HepG2 (cell line): ENCODE measurements around the gene USP1.

Experiments used
- CEBPB ChIP-seq: IDR thresholded peaks from 2 replicates; pipeline ENCODE4 v1.6.1; 2011; ENCODE audit warnings: low read depth, low read length, improper control_type of control experiment, borderline replicate concordance
- EZH2 ChIP-seq: conservative IDR thresholded peaks from 2 replicates; pipeline ENCODE4 v1.6.1; 2012; ENCODE audit warnings: mild to moderate bottlenecking, low read depth, low read length, moderate library complexity
- POLR2A ChIP-seq, 2 experiments: IDR thresholded peaks; 2 replicates each; pipeline ENCODE4 v1.6.1; 2011; ENCODE audit warnings: low read depth in 2 of 2, low read length in 2 of 2, mild to moderate bottlenecking in 1 of 2, moderate library complexity in 1 of 2; ENCODE audit not compliant: insufficient read depth in 1 of 2
- TF ChIP-seq, protein P1 (sequence below): sonication (generic); formaldehyde crosslinking; IDR thresholded peaks from 2 replicates; pipeline ENCODE4 v1.5.0; 2020; ENCODE audit warnings: mild to moderate bottlenecking, missing genetic modification reagents, moderate library complexity

DNA sequence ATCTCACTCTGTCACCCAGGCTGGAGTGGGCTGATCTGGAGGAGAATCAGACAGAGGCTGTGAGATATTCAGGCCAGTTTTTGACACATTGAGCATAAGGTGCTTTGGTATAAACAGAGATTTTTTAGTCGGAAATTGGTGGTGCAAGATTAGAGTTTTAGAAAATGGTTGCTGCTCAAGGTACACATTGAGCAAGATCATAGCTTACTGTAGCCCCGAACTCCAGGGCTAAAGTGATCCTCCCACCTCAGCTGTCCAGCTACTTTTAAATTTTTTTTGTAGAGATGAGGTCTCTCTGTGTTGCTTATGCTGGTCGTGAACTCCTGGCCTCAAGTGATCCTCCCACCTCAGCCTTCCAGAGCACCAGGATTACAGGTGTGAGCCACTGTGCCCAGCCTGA is 43.9 kb upstream of the USP1 start:
- TF ChIP-seq, protein P1, sequence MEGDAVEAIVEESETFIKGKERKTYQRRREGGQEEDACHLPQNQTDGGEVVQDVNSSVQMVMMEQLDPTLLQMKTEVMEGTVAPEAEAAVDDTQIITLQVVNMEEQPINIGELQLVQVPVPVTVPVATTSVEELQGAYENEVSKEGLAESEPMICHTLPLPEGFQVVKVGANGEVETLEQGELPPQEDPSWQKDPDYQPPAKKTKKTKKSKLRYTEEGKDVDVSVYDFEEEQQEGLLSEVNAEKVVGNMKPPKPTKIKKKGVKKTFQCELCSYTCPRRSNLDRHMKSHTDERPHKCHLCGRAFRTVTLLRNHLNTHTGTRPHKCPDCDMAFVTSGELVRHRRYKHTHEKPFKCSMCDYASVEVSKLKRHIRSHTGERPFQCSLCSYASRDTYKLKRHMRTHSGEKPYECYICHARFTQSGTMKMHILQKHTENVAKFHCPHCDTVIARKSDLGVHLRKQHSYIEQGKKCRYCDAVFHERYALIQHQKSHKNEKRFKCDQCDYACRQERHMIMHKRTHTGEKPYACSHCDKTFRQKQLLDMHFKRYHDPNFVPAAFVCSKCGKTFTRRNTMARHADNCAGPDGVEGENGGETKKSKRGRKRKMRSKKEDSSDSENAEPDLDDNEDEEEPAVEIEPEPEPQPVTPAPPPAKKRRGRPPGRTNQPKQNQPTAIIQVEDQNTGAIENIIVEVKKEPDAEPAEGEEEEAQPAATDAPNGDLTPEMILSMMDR: no peak
- TF ChIP-seq EZH2: no peak
- TF ChIP-seq CEBPB: peak; percentile 66; the same call in 1 of the 2 replicates
- no peak for TF ChIP-seq POLR2A (IDR thresholded peaks at IDR 0.05; ENCODE audit: insufficient read depth in 1 of 2, low read depth in 2 of 2, low read length in 2 of 2)
